HL-60 (cell line): ENCODE measurements around the gene TMPRSS9.

Experiments
- DNase-seq, 2 experiments: peaks; one replicate each; pipeline ENCODE4 v3.0.0-alpha.2; 2010 to 2020; ENCODE audit warnings: low read depth in 1 of 2, low spot score in 1 of 2
- H3K27ac ChIP-seq: fragments of 250-450 bp; sonication (Bioruptor Pico); replicated peaks from 2 replicates; pipeline ENCODE4 v1.5.1; 2020; ENCODE audit warnings: mild to moderate bottlenecking, moderate library complexity
- H3K27me3 ChIP-seq: fragments of 250-450 bp; sonication (Bioruptor Pico); 2 replicates; pipeline ENCODE4 v1.5.1; 2021; ENCODE audit warnings: mild to moderate bottlenecking, moderate library complexity; ENCODE audit not compliant: insufficient read depth, poor library complexity, severe bottlenecking
- H3K4me3 ChIP-seq: replicated peaks from 2 replicates; pipeline ENCODE4 v1.5.1; 2011; ENCODE audit warnings: mild to moderate bottlenecking, control low read depth, low read length; ENCODE audit not compliant: insufficient read depth
- CTCF ChIP-seq: IDR thresholded peaks from one replicate; pipeline ENCODE4 v1.5.1; 2011; ENCODE audit warnings: low read length, control low read depth, inconsistent platforms; ENCODE audit not compliant: insufficient read depth
- GABPA ChIP-seq: IDR thresholded peaks from 2 replicates; pipeline ENCODE4 v1.6.1; 2012; ENCODE audit warnings: low read depth
- POLR2AphosphoS5 ChIP-seq: IDR thresholded peaks from 2 replicates; pipeline ENCODE4 v1.6.1; 2012; ENCODE audit warnings: low read depth
- REST ChIP-seq: IDR thresholded peaks from 2 replicates; pipeline ENCODE4 v1.6.1; 2012; ENCODE audit warnings: low read depth; ENCODE audit not compliant: insufficient replicate concordance
- SPI1 ChIP-seq: IDR thresholded peaks from 2 replicates; pipeline ENCODE4 v1.6.1; 2012; ENCODE audit warnings: low read depth, mild to moderate bottlenecking, borderline replicate concordance

Gene TMPRSS9

GRCh38 chr19:2374808-2375207 is 14.7 kb downstream of the TMPRSS9 start:
- TF ChIP-seq GABPA (no peak), POLR2AphosphoS5 (no peak), SPI1 (no peak), CTCF (no peak), REST (no peak)
- Histone ChIP-seq H3K27me3 (no peaks in the 10 kb centered on the region), H3K27ac (no peak overlapping the region), H3K4me3 (no peak overlapping the region)
- no peak for DNase-seq

- Histone ChIP-seq H3K4me3 (no peak overlapping the region), H3K27ac (no peak overlapping the region), H3K27me3 (no peaks in the 10 kb centered on the region)
- TF ChIP-seq POLR2AphosphoS5 = no peak
- no peak for TF ChIP-seq CTCF
- no peak for TF ChIP-seq SPI1
- TF ChIP-seq REST = no peak
- no peak for TF ChIP-seq GABPA
- DNase-seq = no peak
Observed at GRCh38 chr19:2375353-2376121, 15.5 kb downstream of the TMPRSS9 start.

- Histone ChIP-seq H3K27ac (no peak overlapping the region), H3K27me3 (no peaks in the 10 kb centered on the region), H3K4me3 (no peak overlapping the region)
- no peak for DNase-seq
- TF ChIP-seq CTCF = no peak
- TF ChIP-seq REST = no peak
- TF ChIP-seq GABPA = no peak
- no peak for TF ChIP-seq SPI1
- no peak for TF ChIP-seq POLR2AphosphoS5
Observed at GRCh38 chr19:2376784-2377519, 16.9 kb downstream of the TMPRSS9 start.
